GM18873 (cell line): ENCODE data around the gene C11orf16.
"Not testable (repeated sequence)": the region's sequence is repeated elsewhere in the genome, so short reads cannot be mapped to it uniquely, and the experiment has no call there.

Experiments
- ATAC-seq: cut with Tn5 transposase; IDR thresholded peaks from one replicate; pipeline ENCODE4 v1.9.1; 2021; ENCODE audit warnings: mild to moderate bottlenecking, moderate library complexity, moderate number of reproducible peaks; ENCODE audit not compliant: unreplicated experiment, low FRiP score

C11orf16 gene

GRCh38 chr11:8905528-8906165 lies 27.1 kb downstream of the C11orf16 start:
- no peak for ATAC-seq

- ATAC-seq, result no peak
Observed at GRCh38 chr11:8899119-8899753, 33.5 kb downstream of the C11orf16 start.

- ATAC-seq, result not testable (repeated sequence)
Observed at GRCh38 chr11:8891185-8891584, 41.6 kb downstream of the C11orf16 start.

GRCh38 chr11:8886322-8886721 lies 46.4 kb downstream of the C11orf16 start:
- no peak for ATAC-seq

- ATAC-seq, result not testable (repeated sequence)
Observed at GRCh38 chr11:8881585-8881984, 51.2 kb downstream of the C11orf16 start.

GRCh38 chr11:8878771-8879170 lies 54.0 kb downstream of the C11orf16 start:
- no peak for ATAC-seq

GRCh38 chr11:8873741-8874405 lies 58.9 kb downstream of the C11orf16 start:
- no peak for ATAC-seq

GRCh38 chr11:8871962-8872361 lies 60.8 kb downstream of the C11orf16 start:
- ATAC-seq, result no peak

GRCh38 chr11:8871171-8871775 lies 61.5 kb downstream of the C11orf16 start:
- ATAC-seq, result no peak

GRCh38 chr11:8870411-8871170 lies 62.2 kb downstream of the C11orf16 start:
- no peak for ATAC-seq
